ENCODE measurements around the gene DNAH6.
"Not testable (repeated sequence)": the region's sequence is repeated elsewhere in the genome, so short reads cannot be mapped to it uniquely, and the experiment has no call there.

DNAH6 gene, protein sequence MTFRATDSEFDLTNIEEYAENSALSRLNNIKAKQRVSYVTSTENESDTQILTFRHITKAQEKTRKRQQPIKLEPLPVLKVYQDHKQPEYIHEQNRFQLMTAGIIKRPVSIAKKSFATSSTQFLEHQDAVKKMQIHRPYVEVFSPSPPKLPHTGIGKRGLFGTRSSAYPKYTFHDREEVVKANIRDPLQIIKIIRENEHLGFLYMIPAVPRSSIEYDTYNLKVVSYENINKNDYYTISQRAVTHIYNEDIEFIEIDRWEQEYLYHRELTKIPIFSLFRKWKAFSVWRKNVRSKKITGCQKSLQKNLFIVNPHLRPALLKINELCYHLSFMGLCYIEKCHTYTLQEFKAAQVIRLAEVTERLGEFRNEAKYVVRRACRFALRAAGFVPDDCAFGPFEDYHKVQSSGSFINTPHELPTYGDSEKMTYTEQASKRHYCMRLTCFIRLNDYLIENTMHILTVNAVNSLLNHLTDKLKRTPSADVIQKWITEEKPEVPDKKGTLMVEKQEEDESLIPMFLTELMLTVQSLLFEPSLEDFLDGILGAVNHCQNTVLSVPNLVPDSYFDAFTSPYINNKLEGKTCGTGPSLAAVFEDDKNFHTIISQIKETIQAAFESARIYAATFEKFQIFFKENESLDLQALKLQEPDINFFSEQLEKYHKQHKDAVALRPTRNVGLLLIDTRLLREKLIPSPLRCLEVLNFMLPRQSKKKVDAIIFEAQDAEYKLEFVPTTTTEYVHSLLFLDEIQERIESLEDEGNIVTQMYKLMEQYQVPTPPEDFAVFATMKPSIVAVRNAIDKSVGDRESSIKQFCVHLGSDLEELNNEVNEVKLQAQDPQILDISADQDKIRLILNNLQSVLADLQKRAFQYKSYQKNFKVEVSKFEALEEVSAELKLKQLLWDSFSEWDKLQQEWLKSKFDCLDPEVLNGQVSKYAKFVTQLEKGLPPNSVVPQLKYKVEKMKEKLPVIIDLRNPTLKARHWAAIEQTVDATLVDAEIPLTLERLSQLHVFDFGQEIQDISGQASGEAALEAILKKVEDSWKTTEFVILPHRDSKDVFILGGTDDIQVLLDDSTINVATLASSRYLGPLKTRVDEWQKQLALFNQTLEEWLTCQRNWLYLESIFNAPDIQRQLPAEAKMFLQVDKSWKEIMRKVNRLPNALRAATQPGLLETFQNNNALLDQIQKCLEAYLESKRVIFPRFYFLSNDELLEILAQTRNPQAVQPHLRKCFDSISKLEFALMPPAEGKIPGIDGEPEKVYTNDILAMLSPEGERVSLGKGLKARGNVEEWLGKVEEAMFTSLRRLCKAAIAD (N-terminal part only)

DNA sequence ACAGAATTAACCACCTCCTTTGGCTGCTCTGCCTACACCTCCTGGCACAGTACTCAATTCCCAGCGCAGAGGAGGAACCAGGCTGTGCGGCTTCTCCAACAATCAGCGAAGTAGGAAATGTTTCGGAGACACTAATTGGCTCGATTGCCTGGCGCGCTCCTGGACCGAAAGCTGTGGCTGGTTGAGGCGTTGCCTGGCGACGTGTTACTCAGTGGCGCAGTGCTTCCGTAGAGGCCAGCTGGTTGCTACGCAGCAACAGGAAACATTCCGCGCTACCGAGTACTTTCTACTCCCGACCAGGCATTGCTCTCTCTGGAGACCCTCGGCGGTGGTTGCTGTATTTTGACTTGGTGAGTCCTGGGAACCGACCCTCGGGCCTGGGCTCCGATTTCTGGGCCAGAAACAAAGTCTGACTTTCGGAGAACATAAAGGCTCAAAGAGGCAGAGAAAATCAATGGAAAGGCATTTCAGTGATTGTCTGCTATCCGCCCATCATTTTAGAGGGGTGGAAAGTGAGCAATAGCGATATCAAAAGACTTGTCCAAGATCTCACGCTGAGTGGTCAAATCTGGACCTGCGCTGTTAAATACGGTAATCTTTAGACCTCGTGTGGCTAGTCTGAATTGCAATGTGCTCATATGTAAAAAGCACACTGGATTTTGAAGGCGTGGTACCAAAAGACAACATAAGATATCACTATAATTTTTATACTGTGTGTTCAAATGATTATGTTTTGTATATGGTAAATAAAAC is at the start of gene DNAH6:
Gene DNAH6 (plus strand): TSS at position 265 of the 753 bp plus-strand sequence. CDS start 1,329 bp downstream, outside the sequence.
- peak; percentile 86 for FAIRE-seq

GRCh38 chr2:84467389-84467788 is 48.9 kb upstream of the DNAH6 start:
- TF ChIP-seq, protein P1, sequence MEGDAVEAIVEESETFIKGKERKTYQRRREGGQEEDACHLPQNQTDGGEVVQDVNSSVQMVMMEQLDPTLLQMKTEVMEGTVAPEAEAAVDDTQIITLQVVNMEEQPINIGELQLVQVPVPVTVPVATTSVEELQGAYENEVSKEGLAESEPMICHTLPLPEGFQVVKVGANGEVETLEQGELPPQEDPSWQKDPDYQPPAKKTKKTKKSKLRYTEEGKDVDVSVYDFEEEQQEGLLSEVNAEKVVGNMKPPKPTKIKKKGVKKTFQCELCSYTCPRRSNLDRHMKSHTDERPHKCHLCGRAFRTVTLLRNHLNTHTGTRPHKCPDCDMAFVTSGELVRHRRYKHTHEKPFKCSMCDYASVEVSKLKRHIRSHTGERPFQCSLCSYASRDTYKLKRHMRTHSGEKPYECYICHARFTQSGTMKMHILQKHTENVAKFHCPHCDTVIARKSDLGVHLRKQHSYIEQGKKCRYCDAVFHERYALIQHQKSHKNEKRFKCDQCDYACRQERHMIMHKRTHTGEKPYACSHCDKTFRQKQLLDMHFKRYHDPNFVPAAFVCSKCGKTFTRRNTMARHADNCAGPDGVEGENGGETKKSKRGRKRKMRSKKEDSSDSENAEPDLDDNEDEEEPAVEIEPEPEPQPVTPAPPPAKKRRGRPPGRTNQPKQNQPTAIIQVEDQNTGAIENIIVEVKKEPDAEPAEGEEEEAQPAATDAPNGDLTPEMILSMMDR (IDR thresholded peaks at IDR 0.05; ENCODE audit: insufficient read depth, missing control alignments): no peak
- FAIRE-seq: no peak
- no peak for DNase-seq (ENCODE audit: insufficient read length, low spot score)

More for the DNA sequence above, at the start of gene DNAH6:
- peak; percentile 33 for DNase-seq (ENCODE audit: insufficient read length, low spot score)
- TF ChIP-seq, protein P1 (IDR thresholded peaks at IDR 0.05; ENCODE audit: insufficient read depth, missing control alignments): no peak

DNA sequence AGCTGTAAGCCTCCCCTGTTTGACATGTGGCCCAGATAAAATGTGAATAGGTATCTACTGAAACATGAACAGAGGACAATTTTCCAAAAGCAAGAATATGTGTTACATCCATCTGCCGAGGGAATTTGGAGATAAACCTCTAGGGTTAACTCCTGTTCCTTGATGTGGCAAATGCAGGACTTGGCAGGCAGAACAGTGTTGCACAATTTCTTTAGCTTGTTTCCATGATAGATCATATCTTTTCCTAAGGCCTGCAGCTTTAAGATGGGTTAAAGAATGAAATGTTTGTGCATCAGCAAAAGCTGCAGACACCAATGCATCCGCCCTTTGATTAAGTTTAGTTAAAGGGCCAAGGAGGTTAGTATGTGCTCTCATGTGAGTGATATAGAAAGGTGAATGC is 43.9 kb upstream of the DNAH6 start:
- DNase-seq (ENCODE audit: insufficient read length, low spot score); FAIRE-seq: not testable (repeated sequence)

DNA sequence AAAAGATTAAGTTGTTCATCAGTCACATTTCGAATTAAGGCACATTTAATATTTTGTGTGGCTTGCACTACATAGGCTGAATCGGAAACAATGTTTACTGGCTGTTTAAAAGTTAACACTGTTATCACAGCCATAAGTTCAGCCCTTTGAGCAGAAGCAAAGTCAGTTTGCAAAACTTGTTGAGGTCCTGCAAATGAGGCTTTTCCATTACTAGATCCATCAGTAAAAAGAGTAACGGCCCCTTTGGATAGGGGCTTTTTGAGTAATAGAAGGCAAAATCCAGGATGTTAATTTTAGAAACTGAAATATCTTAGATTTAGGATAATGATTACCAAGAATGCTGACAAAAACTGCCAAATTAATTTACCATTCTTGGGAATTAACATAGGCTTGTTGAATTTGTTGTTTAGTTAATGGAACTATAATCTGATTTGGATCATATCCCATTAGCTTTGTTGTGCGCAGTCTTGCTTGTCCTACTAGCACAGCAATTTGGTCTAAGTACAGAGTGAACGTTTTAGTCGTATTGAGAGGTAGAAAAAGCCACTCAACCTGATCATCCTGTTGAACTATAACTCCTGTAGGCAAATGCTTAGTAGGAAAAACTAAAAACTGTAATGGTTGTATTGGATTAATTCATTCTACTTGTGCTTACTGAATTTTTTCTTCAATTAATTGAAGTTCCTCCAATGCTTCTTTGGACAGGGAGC is 43.3 kb upstream of the DNAH6 start:
- DNase-seq (ENCODE audit: insufficient read length, low spot score): no peak
- FAIRE-seq: no peak
- TF ChIP-seq, protein P1 (IDR thresholded peaks at IDR 0.05; ENCODE audit: insufficient read depth, missing control alignments): no peak

GRCh38 chr2:84474176-84474575 is 42.1 kb upstream of the DNAH6 start:
- TF ChIP-seq, protein P1 (IDR thresholded peaks at IDR 0.05; ENCODE audit: insufficient read depth, missing control alignments): no peak
- no peak for FAIRE-seq
- no peak for DNase-seq (ENCODE audit: insufficient read length, low spot score)

DNA sequence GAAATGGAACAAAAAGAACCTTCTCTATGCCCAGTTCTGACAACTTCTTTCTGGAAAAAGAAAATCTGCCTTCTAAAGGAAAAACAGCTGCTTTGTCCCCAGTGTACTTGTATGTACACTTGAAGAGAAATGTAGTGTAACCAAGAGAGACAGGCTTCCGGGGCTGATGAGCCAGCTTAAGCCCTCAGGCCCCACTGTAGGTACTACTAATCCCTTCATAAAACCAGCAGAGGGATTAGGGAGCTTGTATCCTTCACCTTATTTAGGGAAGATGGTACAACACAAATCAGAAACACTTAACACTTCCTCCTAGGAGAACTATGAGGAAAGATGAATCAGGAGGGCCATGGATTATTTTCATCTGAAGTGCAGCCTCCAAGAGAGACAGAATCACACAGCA is 38.4 kb upstream of the DNAH6 start:
- DNase-seq (ENCODE audit: insufficient read length, low spot score): peak; percentile 20
- FAIRE-seq: no peak
- TF ChIP-seq, protein P1 (IDR thresholded peaks at IDR 0.05; ENCODE audit: insufficient read depth, missing control alignments): no peak
